Adipose tissue (tissue), 3 donors: ENCODE data around the gene CAPNS2. TPM values are rescaled to one million over a fixed set of nuclear protein-coding genes. Genes with fewer than 3 reads are reported as not detected.
"Not testable (repeated sequence)": the region's sequence is repeated elsewhere in the genome, so short reads cannot be mapped to it uniquely, and the experiment has no call there.

ENCODE experiments used
- H3K27ac ChIP-seq: one replicate; pipeline ENCODE4 v1.5.1; 2013; ENCODE audit warnings: low read depth, low read length
- WGBS, 3 donors: extraction: QIAGEN DNeasy Blood & Tissue Kit; methylation state at CpG; one replicate each; pipeline ENCODE4 v1.1.7; 2013; 5-methylcytosine and 5-hydroxymethylcytosine counted together
- polyA plus RNA-seq, 3 donors: library from polyadenylated mRNA; stranded (reverse); fragments of 200-250 nt; gene quantifications; one replicate each; pipeline ENCODE4 v1.2.3, GENCODE V29; 2013
- donor health status: healthy with polysubstance abuse.
- donor health status: Bipolar disorder and iron deficiency.
- donor health status: healthy.

Gene CAPNS2
- polyA plus RNA-seq, 3 donors = 0.19 to 0.56 TPM; not detected in 1

GRCh38 chr16:55615670-55616069, 49.2 kb downstream of the CAPNS2 start:
- 83 to 85% (median 84%) methylated on average over 11 of the region's 11 CpGs for WGBS, 3 donors
- not testable (repeated sequence) for H3K27ac ChIP-seq

Other genes with a start within 250 kb of the CAPNS2 start
- 1 to 10 TPM in 2 of 3 donors, under 1 TPM in 1; 0.51 to 7.3 (median 2.7) TPM for gene IRX6, start 242.5 kb upstream of the CAPNS2 start, polyA plus RNA-seq
- gene MMP2, start 87.5 kb upstream of the CAPNS2 start, polyA plus RNA-seq = 100 to 1,000 TPM in 2 of 3 donors, 10 to 100 TPM in 1; 33.4 to 181 (median 152) TPM
- gene LPCAT2, start 57.6 kb upstream of the CAPNS2 start, polyA plus RNA-seq = 1 to 10 TPM; 2.0 to 5.6 (median 4.3) TPM
- under 1 TPM; 0.18 to 0.45 (median 0.24) TPM for gene SLC6A2, start 89.3 kb downstream of the CAPNS2 start, polyA plus RNA-seq